Subcutaneous abdominal adipose tissue (tissue), 5 donors: ENCODE results near the gene GINS3.
"Not testable (repeated sequence)": the region's sequence is repeated elsewhere in the genome, so short reads cannot be mapped to it uniquely, and the experiment has no call there.

Experiments used
- H3K27ac ChIP-seq: one replicate; pipeline ENCODE4 v1.7.0; 2013; ENCODE audit warnings: low read depth, mild to moderate bottlenecking, inconsistent platforms, low read length, moderate library complexity
- H3K27me3 ChIP-seq, 5 donors: one replicate each; pipeline ENCODE4 v1.7.0; 2013; ENCODE audit warnings: low read length in 5 of 5, inconsistent platforms in 1 of 5; ENCODE audit not compliant: control insufficient read depth in 5 of 5, insufficient read depth in 4 of 5
- H3K36me3 ChIP-seq, 5 donors: one replicate each; pipeline ENCODE4 v1.7.0; 2013; ENCODE audit warnings: low read length in 5 of 5; ENCODE audit not compliant: control insufficient read depth in 5 of 5, insufficient read depth in 5 of 5
- H3K4me1 ChIP-seq, 5 donors: one replicate each; pipeline ENCODE4 v1.7.0; 2013; ENCODE audit warnings: low read length in 5 of 5, mild to moderate bottlenecking in 3 of 5, moderate library complexity in 1 of 5; ENCODE audit not compliant: control insufficient read depth in 5 of 5, insufficient read depth in 5 of 5
- H3K4me3 ChIP-seq, 5 donors: one replicate each; pipeline ENCODE4 v1.7.0; 2013; ENCODE audit warnings: low read length in 5 of 5, low read depth in 1 of 5
- H3K9ac ChIP-seq, 5 donors: one replicate each; pipeline ENCODE4 v1.7.0; 2013; ENCODE audit warnings: low read length in 5 of 5, mild to moderate bottlenecking in 4 of 5, moderate library complexity in 3 of 5
- H3K9me3 ChIP-seq, 5 donors: one replicate each; pipeline ENCODE4 v1.7.0; 2013; ENCODE audit warnings: low read length in 5 of 5; ENCODE audit not compliant: control insufficient read depth in 5 of 5
- donor health status: healthy.
- donor health status: healthy.
- donor health status: healthy.
- donor health status: healthy.
- donor health status: healthy.

The GINS3 gene

GRCh38 chr16:58411736-58412614 is 19.7 kb downstream of the GINS3 start:
- Histone ChIP-seq H3K27me3 (no peaks in the 10 kb centered on the region), H3K36me3 (no peaks in the 10 kb centered on the region), H3K9ac (no peak overlapping the region), H3K4me3 (no peak overlapping the region), H3K27ac (no peak overlapping the region), H3K9me3 (no peaks in the 10 kb centered on the region), H3K4me1 (peaks cover 2 to 17% (median 5%) of the 10 kb centered on the region in 5 donors)

- H3K27ac ChIP-seq, H3K36me3 ChIP-seq, H3K9ac ChIP-seq, H3K4me3 ChIP-seq, H3K27me3 ChIP-seq, H3K9me3 ChIP-seq: not testable (repeated sequence)
- H3K4me1 ChIP-seq: peaks cover 2 to 18% (median 4%) of the 10 kb centered on the region in 5 donors
Observed at GRCh38 chr16:58412615-58412970, 20.3 kb downstream of the GINS3 start.

GRCh38 chr16:58413359-58413758 is 21.1 kb downstream of the GINS3 start:
- H3K27me3 ChIP-seq: no peaks in the 10 kb centered on the region
- H3K36me3 ChIP-seq: no peaks in the 10 kb centered on the region
- peaks cover 2 to 24% (median 5%) of the 10 kb centered on the region in 5 donors for H3K4me1 ChIP-seq
- no peak overlapping the region for H3K27ac ChIP-seq
- H3K4me3 ChIP-seq: no peak overlapping the region
- H3K9me3 ChIP-seq: no peaks in the 10 kb centered on the region
- no peak overlapping the region for H3K9ac ChIP-seq

- H3K27me3 ChIP-seq: no peaks in the 10 kb centered on the region
- H3K27ac ChIP-seq: no peak overlapping the region
- H3K36me3 ChIP-seq: no peaks in the 10 kb centered on the region
- H3K4me3 ChIP-seq: no peak overlapping the region
- peaks cover 0 to 19% (median 5%) of the 10 kb centered on the region in 5 donors for H3K4me1 ChIP-seq
- H3K9ac ChIP-seq: no peak overlapping the region
- no peaks in the 10 kb centered on the region for H3K9me3 ChIP-seq
Observed at GRCh38 chr16:58415003-58415402, 22.7 kb downstream of the GINS3 start.

GRCh38 chr16:58415961-58416360 is 23.7 kb downstream of the GINS3 start:
- H3K9ac ChIP-seq, H3K27me3 ChIP-seq, H3K27ac ChIP-seq, H3K9me3 ChIP-seq, H3K4me3 ChIP-seq, H3K36me3 ChIP-seq: not testable (repeated sequence)
- H3K4me1 ChIP-seq: peaks cover 0 to 19% (median 5%) of the 10 kb centered on the region in 5 donors

- H3K27ac ChIP-seq: no peak overlapping the region
- H3K4me1 ChIP-seq: peaks cover 0 to 26% (median 5%) of the 10 kb centered on the region in 5 donors
- no peaks in the 10 kb centered on the region for H3K9me3 ChIP-seq
- no peak overlapping the region for H3K9ac ChIP-seq
- H3K27me3 ChIP-seq: no peaks in the 10 kb centered on the region
- no peaks in the 10 kb centered on the region for H3K36me3 ChIP-seq
- no peak overlapping the region for H3K4me3 ChIP-seq
Observed at GRCh38 chr16:58417035-58417434, 24.8 kb downstream of the GINS3 start.

- Histone ChIP-seq H3K9ac (no peak overlapping the region), H3K27ac (peak overlapping the region; percentile 54), H3K27me3 (no peaks in the 10 kb centered on the region), H3K4me1 (peaks cover 0 to 26% (median 5%) of the 10 kb centered on the region in 5 donors), H3K9me3 (no peaks in the 10 kb centered on the region), H3K36me3 (no peaks in the 10 kb centered on the region), H3K4me3 (no peak overlapping the region)
Observed at GRCh38 chr16:58417600-58417999, 25.3 kb downstream of the GINS3 start.

- Histone ChIP-seq H3K4me1 (peaks cover 0 to 26% (median 5%) of the 10 kb centered on the region in 5 donors), H3K9ac (peak overlapping the region in 1 of 5 donors; percentile 4), H3K9me3 (no peaks in the 10 kb centered on the region), H3K27ac (peak overlapping the region; percentile 54), H3K27me3 (no peaks in the 10 kb centered on the region), H3K4me3 (no peak overlapping the region), H3K36me3 (no peaks in the 10 kb centered on the region)
Observed at GRCh38 chr16:58418026-58418425, 25.8 kb downstream of the GINS3 start.

GRCh38 chr16:58418601-58419000 is 26.3 kb downstream of the GINS3 start:
- Histone ChIP-seq H3K9me3 (no peaks in the 10 kb centered on the region), H3K4me1 (peaks cover 0 to 26% (median 5%) of the 10 kb centered on the region in 5 donors), H3K9ac (no peak overlapping the region), H3K4me3 (no peak overlapping the region), H3K36me3 (no peaks in the 10 kb centered on the region), H3K27me3 (no peaks in the 10 kb centered on the region), H3K27ac (peak overlapping the region; percentile 54)

- no peaks in the 10 kb centered on the region for H3K36me3 ChIP-seq
- H3K9ac ChIP-seq: no peak overlapping the region
- H3K4me1 ChIP-seq: peaks cover 0 to 26% (median 5%) of the 10 kb centered on the region in 5 donors
- peak overlapping the region; percentile 67 for H3K27ac ChIP-seq
- H3K27me3 ChIP-seq: no peaks in the 10 kb centered on the region
- H3K4me3 ChIP-seq: no peak overlapping the region
- H3K9me3 ChIP-seq: no peaks in the 10 kb centered on the region
Observed at GRCh38 chr16:58419241-58419990, 27.1 kb downstream of the GINS3 start.
